Ascending aorta (tissue), 2 donors: Measurements from ENCODE around the gene ENPP6. TPM values are rescaled to one million over a fixed set of nuclear protein-coding genes. Genes with fewer than 3 reads are reported as not detected.

ENCODE experiments used
- DNase-seq, 2 donors: peaks; one replicate each; pipeline ENCODE4 v3.0.0-alpha.2; 2019; ENCODE audit warnings: low spot score in 2 of 2
- H3K27ac ChIP-seq, 2 donors: fragments of 200-600 bp; sonication (generic); one replicate each; pipeline ENCODE4 v1.5.1; 2016 to 2017; ENCODE audit warnings: mild to moderate bottlenecking in 1 of 2
- H3K27me3 ChIP-seq: fragments of 200-600 bp; sonication (generic); one replicate; pipeline ENCODE4 v1.5.1; 2017
- H3K36me3 ChIP-seq, 2 donors: fragments of 200-600 bp; sonication (generic); one replicate each; pipeline ENCODE4 v1.5.1; 2016
- H3K4me1 ChIP-seq, 2 donors: fragments of 200-600 bp; sonication (generic); one replicate each; pipeline ENCODE4 v1.5.1; 2016 to 2017; ENCODE audit warnings: mild to moderate bottlenecking in 1 of 2
- H3K4me3 ChIP-seq, 2 donors: fragments of 200-600 bp; sonication (generic); one replicate each; pipeline ENCODE4 v1.5.1; 2016 to 2017; ENCODE audit warnings: mild to moderate bottlenecking in 1 of 2
- H3K9me3 ChIP-seq, 2 donors: fragments of 200-600 bp; sonication (generic); one replicate each; pipeline ENCODE4 v1.5.1; 2016
- intact Hi-C: fragments of 100-400 bp; cut with DNase I; formaldehyde crosslinking; loops from one replicate; pipeline ENCODE4 v1.15.1; 2023
- total RNA-seq: library from RNA; depleted of rRNA; stranded (reverse); fragments of >200 nt; gene quantifications from one replicate; pipeline ENCODE4 v1.1.0, GENCODE V29; 2016
- TF ChIP-seq, protein P1 (sequence below), 3 experiments: fragments of 200-600 bp in 2 of 3; fragments of 450-650 bp in 1 of 3; sonication (generic) in 2 of 3; IDR thresholded peaks; one replicate each; pipeline ENCODE4 v1.5.1; 2016 to 2019; ENCODE audit warnings: antibody characterized with exemption in 3 of 3, mild to moderate bottlenecking in 1 of 3, moderate library complexity in 1 of 3

The ENPP6 gene
- total RNA-seq, 1 donor from 2014 or later = not detected

DNA sequence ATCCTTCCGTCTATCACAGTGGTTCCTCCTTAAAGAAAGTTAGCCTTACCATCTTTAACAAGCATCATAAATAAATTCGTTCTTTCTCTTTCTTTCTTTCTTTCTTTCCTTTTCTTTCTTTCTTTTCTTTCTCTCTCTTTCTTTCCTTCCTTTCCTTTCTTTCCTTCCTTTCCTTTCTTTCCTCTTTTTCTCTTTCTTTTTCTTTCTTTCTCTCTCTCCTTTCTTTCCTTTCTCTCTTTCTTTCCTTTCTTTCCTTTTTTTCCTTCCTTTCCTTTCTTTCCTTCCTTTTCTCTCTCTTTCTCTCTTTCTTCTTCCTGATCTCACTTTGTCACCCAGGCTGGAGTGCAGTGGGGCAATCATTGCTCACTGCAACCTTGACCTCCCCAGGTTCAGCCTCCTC, 60.4 kb downstream of the ENPP6 start:
- Histone ChIP-seq H3K4me1 (no peaks in the 10 kb centered on the region), H3K9me3 (no peaks in the 10 kb centered on the region), H3K27ac (no peak overlapping the region), H3K27me3 (no peaks in the 10 kb centered on the region), H3K4me3 (no peak overlapping the region), H3K36me3 (no peaks in the 10 kb centered on the region)
- intact Hi-C loops = no loop called here
- TF ChIP-seq, protein P1, sequence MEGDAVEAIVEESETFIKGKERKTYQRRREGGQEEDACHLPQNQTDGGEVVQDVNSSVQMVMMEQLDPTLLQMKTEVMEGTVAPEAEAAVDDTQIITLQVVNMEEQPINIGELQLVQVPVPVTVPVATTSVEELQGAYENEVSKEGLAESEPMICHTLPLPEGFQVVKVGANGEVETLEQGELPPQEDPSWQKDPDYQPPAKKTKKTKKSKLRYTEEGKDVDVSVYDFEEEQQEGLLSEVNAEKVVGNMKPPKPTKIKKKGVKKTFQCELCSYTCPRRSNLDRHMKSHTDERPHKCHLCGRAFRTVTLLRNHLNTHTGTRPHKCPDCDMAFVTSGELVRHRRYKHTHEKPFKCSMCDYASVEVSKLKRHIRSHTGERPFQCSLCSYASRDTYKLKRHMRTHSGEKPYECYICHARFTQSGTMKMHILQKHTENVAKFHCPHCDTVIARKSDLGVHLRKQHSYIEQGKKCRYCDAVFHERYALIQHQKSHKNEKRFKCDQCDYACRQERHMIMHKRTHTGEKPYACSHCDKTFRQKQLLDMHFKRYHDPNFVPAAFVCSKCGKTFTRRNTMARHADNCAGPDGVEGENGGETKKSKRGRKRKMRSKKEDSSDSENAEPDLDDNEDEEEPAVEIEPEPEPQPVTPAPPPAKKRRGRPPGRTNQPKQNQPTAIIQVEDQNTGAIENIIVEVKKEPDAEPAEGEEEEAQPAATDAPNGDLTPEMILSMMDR (IDR thresholded peaks at IDR 0.05) = no peak
- DNase-seq = no peak

DNA sequence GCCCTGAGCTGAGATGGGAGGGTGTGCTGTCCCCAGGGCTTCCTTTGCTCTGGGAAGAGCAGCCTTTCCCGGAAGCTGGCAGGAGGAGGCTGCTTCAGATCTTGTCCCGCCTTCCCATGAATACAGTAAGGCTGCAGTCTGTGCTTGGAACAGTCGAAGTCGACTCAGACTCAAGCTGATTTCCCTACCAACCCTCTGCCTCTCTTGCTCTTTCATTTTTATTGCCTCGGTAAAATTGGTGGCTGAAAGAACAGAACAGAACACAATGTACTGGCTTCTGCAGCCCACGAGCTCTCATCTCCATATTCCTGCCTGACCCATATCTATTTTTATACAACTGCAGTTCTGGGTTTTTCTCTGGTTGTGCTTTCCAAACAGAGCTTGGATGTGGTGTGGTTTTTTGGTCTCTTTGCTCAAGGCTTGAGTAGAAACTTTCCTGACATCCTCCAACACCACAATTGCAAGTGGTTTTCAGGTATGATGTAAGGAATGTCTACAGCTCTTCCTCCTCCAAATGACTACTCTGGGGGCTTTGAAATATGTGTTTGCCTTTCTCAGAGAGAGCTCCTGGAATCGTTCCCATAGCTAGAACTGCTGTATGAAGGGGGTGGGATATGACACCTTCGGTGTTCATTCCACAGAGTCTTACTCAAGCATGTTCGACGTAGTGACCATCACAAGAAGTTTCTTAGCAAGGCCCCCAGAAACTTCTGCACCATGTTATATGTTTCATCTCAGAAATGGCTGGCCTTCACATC, 61.3 kb downstream of the ENPP6 start:
- Histone ChIP-seq H3K4me3 (no peak overlapping the region), H3K27me3 (no peaks in the 10 kb centered on the region), H3K36me3 (no peaks in the 10 kb centered on the region), H3K4me1 (no peaks in the 10 kb centered on the region), H3K27ac (no peak overlapping the region), H3K9me3 (no peaks in the 10 kb centered on the region)
- TF ChIP-seq, protein P1 (IDR thresholded peaks at IDR 0.05) = no peak
- intact Hi-C loops = no loop called here
- no peak for DNase-seq

DNA sequence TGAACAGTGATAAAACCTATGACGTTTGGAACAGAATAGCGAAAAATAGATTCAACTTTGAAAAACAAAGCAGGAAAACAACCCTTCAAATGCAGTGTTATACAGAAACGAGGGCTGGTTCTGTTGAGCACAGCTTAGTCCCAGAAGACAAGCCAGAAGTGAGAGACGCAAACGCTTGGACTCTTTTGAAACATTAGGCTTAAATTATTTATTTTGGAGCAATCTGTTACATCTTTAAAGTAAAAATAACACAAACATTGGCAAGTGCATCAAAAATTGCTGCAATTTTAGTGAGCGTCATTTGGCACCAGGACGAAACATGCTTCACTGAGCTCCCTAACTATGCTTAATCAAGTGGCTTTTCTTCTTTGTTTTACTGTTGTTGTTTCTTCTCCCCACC, 63.5 kb downstream of the ENPP6 start:
- H3K9me3 ChIP-seq = no peaks in the 10 kb centered on the region
- H3K4me1 ChIP-seq = no peaks in the 10 kb centered on the region
- TF ChIP-seq, protein P1 (IDR thresholded peaks at IDR 0.05) = no peak
- H3K27ac ChIP-seq = no peak overlapping the region
- H3K4me3 ChIP-seq = no peak overlapping the region
- intact Hi-C loops = no loop called here
- no peaks in the 10 kb centered on the region for H3K36me3 ChIP-seq
- DNase-seq = no peak
- no peaks in the 10 kb centered on the region for H3K27me3 ChIP-seq

DNA sequence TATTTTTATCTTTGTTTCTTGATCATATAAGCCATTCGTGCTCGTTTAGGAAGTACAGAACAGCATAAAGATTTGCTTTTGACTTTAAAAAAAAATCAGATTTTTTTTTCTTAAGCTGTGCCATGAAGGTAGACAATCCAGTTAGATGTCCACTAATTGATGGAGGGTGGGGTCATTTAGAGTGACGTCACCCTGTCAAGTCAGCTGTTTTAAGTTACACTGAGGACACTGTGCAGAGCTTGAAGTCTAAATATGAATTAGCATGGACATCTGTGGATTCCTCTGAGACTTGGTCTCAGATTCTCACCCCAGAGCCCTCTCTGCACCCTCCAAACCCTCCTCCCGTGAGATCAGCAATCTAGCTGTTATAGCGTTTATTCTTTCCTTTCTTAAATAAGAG, 63.9 kb downstream of the ENPP6 start:
- H3K4me3 ChIP-seq = no peak overlapping the region
- no peaks in the 10 kb centered on the region for H3K36me3 ChIP-seq
- H3K27ac ChIP-seq = no peak overlapping the region
- intact Hi-C loops = no loop called here
- H3K9me3 ChIP-seq = no peaks in the 10 kb centered on the region
- TF ChIP-seq, protein P1 (IDR thresholded peaks at IDR 0.05) = no peak
- no peaks in the 10 kb centered on the region for H3K4me1 ChIP-seq
- H3K27me3 ChIP-seq = no peaks in the 10 kb centered on the region
- no peak for DNase-seq

DNA sequence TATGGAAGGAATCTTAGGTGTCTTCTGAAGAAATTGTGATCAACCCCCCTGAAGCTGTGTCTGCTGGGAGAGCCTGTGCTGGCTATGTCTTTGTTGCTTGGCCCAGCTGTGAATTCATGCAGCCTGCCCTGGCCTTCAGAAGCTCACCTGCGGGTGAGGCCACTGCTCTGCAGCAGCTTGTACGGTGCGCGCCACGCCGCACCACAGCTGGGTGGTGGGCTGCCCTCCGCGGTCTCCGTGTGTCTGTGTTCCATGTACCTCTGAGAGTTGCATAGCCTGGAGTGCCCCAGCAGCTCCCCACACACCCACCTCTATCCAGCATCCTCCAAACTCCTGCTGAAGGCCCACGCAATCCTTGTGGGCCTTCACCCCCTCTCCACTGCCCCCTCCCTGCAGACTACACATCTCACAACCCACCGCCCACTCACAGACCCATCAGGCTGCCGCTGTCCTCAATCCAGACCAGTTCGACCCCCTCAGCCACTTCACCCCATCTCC, 65.6 kb downstream of the ENPP6 start:
- TF ChIP-seq, protein P1 (IDR thresholded peaks at IDR 0.05) = no peak
- H3K36me3 ChIP-seq = no peaks in the 10 kb centered on the region
- H3K9me3 ChIP-seq = no peaks in the 10 kb centered on the region
- H3K4me1 ChIP-seq = no peaks in the 10 kb centered on the region
- no peak overlapping the region for H3K4me3 ChIP-seq
- no peak overlapping the region for H3K27ac ChIP-seq
- intact Hi-C loops = no loop called here
- no peak for DNase-seq
- H3K27me3 ChIP-seq = no peaks in the 10 kb centered on the region
